ENCODE results near the gene LRMDA.

The LRMDA gene

DNA sequence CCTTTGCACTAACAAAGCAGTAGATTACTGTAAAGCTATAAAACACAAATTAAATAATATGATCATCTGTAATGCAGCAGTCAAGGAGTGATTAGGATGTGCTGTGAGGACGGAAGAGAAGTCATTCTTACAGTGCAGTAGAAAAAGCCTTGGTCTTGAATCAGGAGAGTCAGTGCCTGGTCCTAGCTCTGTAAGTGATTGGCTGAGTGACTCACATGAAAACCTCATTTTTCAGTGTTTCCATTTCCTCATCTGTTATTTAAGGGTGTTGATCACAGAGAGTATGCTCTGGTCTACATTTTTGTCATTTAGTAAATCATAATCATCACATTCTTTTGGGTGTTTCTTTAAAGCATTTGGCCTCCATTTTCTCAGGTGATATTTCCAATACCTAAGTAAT, 717.8 kb downstream of the LRMDA start:
- TF ChIP-seq, protein P1, sequence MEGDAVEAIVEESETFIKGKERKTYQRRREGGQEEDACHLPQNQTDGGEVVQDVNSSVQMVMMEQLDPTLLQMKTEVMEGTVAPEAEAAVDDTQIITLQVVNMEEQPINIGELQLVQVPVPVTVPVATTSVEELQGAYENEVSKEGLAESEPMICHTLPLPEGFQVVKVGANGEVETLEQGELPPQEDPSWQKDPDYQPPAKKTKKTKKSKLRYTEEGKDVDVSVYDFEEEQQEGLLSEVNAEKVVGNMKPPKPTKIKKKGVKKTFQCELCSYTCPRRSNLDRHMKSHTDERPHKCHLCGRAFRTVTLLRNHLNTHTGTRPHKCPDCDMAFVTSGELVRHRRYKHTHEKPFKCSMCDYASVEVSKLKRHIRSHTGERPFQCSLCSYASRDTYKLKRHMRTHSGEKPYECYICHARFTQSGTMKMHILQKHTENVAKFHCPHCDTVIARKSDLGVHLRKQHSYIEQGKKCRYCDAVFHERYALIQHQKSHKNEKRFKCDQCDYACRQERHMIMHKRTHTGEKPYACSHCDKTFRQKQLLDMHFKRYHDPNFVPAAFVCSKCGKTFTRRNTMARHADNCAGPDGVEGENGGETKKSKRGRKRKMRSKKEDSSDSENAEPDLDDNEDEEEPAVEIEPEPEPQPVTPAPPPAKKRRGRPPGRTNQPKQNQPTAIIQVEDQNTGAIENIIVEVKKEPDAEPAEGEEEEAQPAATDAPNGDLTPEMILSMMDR (IDR thresholded peaks at IDR 0.05; ENCODE audit: insufficient read depth, low read depth, low read length, missing control alignments): no peak
- DNase-seq (ENCODE audit: low read depth): no peak
- H3K4me3 ChIP-seq (ENCODE audit: low read depth, low read length): no peak overlapping the region

DNA sequence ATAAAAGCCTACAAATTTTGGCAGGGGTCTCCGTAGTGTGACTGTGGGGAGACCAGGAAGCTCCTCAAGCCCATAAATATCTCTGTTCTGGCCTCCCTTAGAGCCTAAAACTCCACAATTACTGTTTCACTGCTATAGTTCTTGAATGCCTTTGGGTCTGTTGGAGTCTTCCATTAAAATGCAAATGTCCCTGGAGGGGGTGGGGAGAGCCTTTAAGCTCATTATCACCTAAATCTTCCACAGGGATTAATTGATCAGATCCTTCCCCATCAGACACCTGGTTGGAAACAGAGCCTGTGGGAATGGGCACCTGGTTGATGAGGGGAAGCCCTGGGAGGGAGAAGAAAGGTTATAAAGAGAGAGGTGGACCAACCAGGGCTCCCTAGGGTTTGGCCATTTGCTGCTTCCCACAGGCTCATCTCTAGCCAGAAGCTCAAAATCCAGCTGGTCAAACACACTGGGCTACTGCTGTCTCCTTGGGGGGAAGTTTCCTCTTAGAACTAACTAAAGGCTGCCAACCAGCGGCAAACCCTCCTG, 718.2 kb downstream of the LRMDA start:
- DNase-seq (ENCODE audit: low read depth): no peak
- TF ChIP-seq, protein P1 (IDR thresholded peaks at IDR 0.05; ENCODE audit: insufficient read depth, low read depth, low read length, missing control alignments): no peak
- H3K4me3 ChIP-seq (ENCODE audit: low read depth, low read length): no peak overlapping the region

- TF ChIP-seq, protein P1 (IDR thresholded peaks at IDR 0.05; ENCODE audit: insufficient read depth, low read depth, low read length, missing control alignments): no peak
- no peak for DNase-seq (ENCODE audit: low read depth)
- H3K4me3 ChIP-seq (ENCODE audit: low read depth, low read length): no peak overlapping the region
These were observed 718.9 kb downstream of the LRMDA start for GRCh38 chr10:76150139-76150875.

- DNase-seq (ENCODE audit: low read depth): no peak
- TF ChIP-seq, protein P1 (IDR thresholded peaks at IDR 0.05; ENCODE audit: insufficient read depth, low read depth, low read length, missing control alignments): no peak
- H3K4me3 ChIP-seq (ENCODE audit: low read depth, low read length): no peak overlapping the region
These were observed 719.5 kb downstream of the LRMDA start for GRCh38 chr10:76150876-76151288.

- DNase-seq (ENCODE audit: low read depth): no peak
- TF ChIP-seq, protein P1 (IDR thresholded peaks at IDR 0.05; ENCODE audit: insufficient read depth, low read depth, low read length, missing control alignments): no peak
- no peak overlapping the region for H3K4me3 ChIP-seq (ENCODE audit: low read depth, low read length)
These were observed 720.8 kb downstream of the LRMDA start for GRCh38 chr10:76152186-76152585.

DNA sequence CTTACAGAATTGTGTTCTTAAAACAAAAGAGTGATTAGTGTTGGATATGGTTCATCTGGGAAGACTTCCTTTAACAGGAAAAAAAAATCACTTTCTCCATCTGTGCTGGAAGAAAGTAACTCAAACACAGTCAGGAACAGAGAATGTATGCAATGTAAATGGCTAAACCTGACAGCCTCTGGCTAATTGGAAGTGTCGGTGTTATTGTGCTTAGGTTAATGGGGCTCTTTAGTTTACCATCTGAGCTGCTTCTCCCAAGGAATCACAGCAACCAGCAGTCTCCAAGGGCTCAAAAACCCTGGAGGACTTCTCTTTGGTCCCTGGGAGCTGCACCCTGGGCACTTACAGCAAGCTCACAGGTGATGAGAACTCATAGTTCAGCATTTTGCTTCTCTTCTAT, 724.5 kb downstream of the LRMDA start:
- H3K4me3 ChIP-seq (ENCODE audit: low read depth, low read length): no peak overlapping the region
- no peak for DNase-seq (ENCODE audit: low read depth)
- TF ChIP-seq, protein P1 (IDR thresholded peaks at IDR 0.05; ENCODE audit: insufficient read depth, low read depth, low read length, missing control alignments): no peak
